ENCODE results near the gene UCMA.

GRCh38 chr10:13263591-13263990, 29.4 kb upstream of the UCMA start:
- no peak for TF ChIP-seq CTCF (IDR thresholded peaks at IDR 0.05)
- TF ChIP-seq ZFX (IDR thresholded peaks at IDR 0.05; ENCODE audit: borderline replicate concordance): no peak

Measured in 22Rv1 (cell line).